HG03064 (cell line): ENCODE data around the gene AFMID.
"Not testable (repeated sequence)": the region's sequence is repeated elsewhere in the genome, so short reads cannot be mapped to it uniquely, and the experiment has no call there.

Experiments
- ATAC-seq: cut with Tn5 transposase; IDR thresholded peaks from one replicate; pipeline ENCODE4 v1.9.1; 2021; ENCODE audit warnings: low read depth; ENCODE audit not compliant: unreplicated experiment

AFMID gene

DNA sequence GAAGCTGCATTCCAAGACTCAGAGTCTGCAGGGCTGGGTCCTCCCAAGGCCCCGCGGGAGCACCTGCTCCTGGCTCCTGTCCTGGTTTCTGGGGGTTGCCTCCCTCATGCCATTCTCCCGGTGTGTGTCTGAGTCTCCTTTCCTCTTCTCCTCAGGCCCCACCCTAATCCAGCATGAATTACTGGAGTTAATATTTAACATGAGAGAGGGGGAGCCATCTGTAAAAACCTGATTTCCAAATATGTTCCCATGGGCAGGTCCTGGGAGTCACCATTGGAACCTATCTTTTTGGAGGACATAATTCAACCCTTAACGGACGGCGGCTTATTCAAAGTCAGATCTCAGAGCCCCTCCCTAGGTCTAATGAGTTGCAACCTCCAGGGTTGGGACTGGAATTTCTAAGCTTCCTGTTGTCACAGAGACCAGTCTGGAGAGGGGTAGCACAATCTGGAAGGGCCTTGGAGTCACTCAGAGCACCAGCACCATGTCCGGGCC lies 35.6 kb upstream of the AFMID start:
- no peak for ATAC-seq

DNA sequence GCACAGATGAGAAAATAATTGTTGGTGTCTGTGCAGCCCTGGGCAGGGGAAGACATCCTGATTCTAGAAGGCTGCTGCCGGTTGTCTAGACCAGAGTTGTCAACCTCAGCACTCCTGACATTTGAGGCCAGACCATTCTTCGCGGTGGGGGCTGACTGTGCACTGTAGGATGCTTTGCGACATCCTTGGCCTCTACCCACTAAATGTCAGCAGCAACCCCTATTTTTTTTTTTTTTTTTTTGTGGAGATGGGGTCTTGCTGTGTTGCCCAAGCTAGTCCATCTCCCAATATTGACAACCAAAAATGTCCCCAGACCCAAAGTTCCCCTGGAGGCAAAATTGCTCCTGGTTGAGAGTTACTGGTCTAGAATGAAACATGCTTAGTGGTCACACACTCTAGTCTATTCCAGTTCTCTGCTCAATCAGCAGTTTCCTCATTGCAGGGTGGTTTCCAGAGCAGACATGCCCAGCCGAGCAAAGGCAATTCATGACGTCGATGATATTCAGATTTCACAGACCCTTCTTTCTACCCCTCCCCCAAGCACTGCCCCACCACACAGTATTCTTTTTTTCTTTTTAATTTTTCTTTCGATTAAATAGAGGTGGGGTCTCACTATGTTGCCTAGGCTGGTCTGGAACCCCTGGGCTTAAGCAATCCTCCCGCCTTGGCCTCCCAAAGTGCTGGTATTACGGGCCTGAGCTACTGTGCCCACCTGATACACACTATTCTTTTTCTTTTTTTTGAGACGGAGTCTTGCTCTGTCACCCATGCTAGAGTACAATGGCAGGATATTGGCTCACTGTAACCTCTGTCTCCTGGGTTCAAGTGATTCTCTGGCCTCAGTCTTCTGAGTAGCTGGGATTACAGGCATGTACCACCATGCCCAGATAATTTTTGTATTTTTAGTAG lies 32.0 kb upstream of the AFMID start:
- ATAC-seq, result peak; percentile 40

DNA sequence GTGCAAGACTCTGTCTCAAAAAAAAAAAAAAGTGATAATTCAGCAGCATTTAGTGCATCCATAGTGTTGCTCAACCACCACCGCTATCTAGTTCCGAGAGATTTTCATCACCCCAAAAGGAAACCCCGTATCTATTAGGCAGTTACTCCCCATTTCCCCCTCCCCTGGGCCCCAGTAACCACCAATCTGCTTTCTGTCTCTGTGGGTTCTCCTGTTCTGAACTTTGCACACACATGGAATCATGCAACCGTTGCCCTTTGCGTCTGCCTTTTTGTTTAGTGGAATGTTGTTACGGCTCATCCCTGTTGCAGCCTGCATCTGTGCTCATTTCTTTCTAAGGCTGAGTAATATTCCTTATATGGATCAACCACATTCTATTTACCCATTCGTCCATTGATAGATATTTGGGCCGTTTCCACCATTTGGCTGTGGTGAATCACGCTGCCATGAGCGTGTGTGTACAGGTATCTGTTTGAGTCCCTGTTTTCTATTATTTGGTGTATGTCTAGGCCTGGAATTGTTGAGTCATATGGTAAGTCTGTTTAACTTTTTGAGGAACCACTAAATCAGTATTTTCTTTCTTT lies 27.5 kb upstream of the AFMID start:
- no peak for ATAC-seq

- no peak for ATAC-seq
Measured at GRCh38 chr17:78163881-78164747, 23.0 kb upstream of the AFMID start.

GRCh38 chr17:78164748-78165607 lies 22.2 kb upstream of the AFMID start:
- no peak for ATAC-seq

DNA sequence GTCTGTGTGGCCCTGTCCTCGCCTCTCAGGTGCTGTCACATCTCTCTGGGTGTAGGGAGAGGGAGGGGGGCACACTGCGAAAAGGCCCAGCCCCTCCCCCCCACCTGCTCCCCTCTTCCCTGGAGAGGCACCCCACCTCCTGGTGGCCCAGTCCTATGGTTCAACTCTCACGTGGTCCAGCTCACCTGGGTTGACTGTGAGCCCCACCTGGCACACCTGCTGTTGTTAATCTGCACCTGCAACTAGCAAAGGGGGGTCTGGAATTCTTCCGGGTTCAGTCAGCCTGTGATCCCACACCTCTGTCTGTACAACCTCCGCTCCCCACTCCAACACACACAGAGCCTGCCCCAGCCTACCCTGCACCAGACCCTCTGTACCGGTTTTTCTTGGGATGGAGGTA lies 20.7 kb upstream of the AFMID start:
- ATAC-seq, result no peak

- peak; percentile 45 for ATAC-seq
Measured at GRCh38 chr17:78168242-78168902, 18.8 kb upstream of the AFMID start, which contains the start of gene SYNGR2. TSS of gene SYNGR2 (plus strand) at chr17:78168581. CDS start at chr17:78168617, 36 bp downstream.

GRCh38 chr17:78168903-78169793 lies 18.0 kb upstream of the AFMID start:
- ATAC-seq, result no peak

DNA sequence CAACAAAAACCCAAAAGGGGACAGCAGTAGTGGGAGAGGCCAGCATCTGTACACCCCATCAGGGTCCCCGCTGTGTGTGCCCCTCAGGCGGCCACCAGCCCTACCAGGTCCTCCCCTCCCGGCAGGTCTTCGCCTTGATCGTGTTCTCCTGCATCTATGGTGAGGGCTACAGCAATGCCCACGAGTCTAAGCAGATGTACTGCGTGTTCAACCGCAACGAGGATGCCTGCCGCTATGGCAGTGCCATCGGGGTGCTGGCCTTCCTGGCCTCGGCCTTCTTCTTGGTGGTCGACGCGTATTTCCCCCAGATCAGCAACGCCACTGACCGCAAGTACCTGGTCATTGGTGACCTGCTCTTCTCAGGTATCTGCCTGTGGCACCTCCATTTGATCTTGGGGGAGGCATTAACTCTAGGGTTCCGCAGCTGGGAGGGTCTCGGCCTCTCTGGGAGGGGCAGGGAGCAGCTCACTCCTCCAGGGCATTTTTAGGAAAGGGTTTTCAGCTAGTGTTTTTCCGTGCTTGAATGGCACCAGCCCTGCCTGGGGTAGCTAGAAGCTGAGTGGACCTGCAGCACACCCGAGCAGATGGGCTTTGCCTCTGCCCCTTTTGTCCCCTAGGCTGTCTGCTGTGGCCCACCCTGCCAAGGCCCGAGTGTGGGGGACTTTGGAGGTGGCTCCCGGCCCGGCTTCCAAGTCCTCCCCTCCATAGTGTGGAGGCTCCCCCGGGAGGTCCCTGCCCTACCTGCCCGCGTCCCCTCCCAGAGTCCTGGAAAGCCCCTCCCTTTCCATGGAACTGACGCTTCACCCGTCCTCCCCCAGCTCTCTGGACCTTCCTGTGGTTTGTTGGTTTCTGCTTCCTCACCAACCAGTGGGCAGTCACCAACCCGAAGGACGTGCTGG lies 16.2 kb upstream of the AFMID start:
- ATAC-seq, result no peak

DNA sequence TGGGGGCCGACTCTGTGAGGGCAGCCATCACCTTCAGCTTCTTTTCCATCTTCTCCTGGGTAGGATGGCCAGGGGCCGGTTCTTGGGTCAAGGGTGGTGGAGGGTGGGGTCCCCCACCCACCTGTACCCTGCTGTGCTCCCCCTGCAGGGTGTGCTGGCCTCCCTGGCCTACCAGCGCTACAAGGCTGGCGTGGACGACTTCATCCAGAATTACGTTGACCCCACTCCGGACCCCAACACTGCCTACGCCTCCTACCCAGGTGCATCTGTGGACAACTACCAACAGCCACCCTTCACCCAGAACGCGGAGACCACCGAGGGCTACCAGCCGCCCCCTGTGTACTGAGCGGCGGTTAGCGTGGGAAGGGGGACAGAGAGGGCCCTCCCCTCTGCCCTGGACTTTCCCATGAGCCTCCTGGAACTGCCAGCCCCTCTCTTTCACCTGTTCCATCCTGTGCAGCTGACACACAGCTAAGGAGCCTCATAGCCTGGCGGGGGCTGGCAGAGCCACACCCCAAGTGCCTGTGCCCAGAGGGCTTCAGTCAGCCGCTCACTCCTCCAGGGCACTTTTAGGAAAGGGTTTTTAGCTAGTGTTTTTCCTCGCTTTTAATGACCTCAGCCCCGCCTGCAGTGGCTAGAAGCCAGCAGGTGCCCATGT lies 15.4 kb upstream of the AFMID start:
- not testable (repeated sequence) for ATAC-seq

GRCh38 chr17:78172249-78173051 lies 14.7 kb upstream of the AFMID start:
- no peak for ATAC-seq

GRCh38 chr17:78173097-78173715 lies 14.0 kb upstream of the AFMID start:
- no peak for ATAC-seq

- no peak for ATAC-seq
Measured at GRCh38 chr17:78174346-78174869, 12.8 kb upstream of the AFMID start.

- ATAC-seq, result no peak
Measured at GRCh38 chr17:78174870-78175642, 12.1 kb upstream of the AFMID start.

GRCh38 chr17:78175643-78175981 lies 11.6 kb upstream of the AFMID start:
- no peak for ATAC-seq
